Ishikawa (cell line): ENCODE data around the gene C6.

ENCODE experiments used
- CEBPB ChIP-seq: IDR thresholded peaks from 2 replicates; pipeline ENCODE4 v1.6.1; 2012
- CREB1 ChIP-seq: IDR thresholded peaks from 2 replicates; pipeline ENCODE4 v1.6.1; 2012; ENCODE audit warnings: low read depth
- EGR1 ChIP-seq: IDR thresholded peaks from 2 replicates; pipeline ENCODE4 v1.6.1; 2012
- EP300 ChIP-seq: IDR thresholded peaks from 2 replicates; pipeline ENCODE4 v1.6.1; 2012; ENCODE audit warnings: borderline replicate concordance
- FOXM1 ChIP-seq: IDR thresholded peaks from 2 replicates; pipeline ENCODE4 v1.6.1; 2012; ENCODE audit warnings: low read depth, borderline replicate concordance
- MAX ChIP-seq: IDR thresholded peaks from 2 replicates; pipeline ENCODE4 v1.6.1; 2012
- RAD21 ChIP-seq: IDR thresholded peaks from 2 replicates; pipeline ENCODE4 v1.6.1; 2012; ENCODE audit warnings: low read depth
- REST ChIP-seq: IDR thresholded peaks from 2 replicates; pipeline ENCODE4 v1.6.1; 2012; ENCODE audit warnings: low read depth, mild to moderate bottlenecking
- TAF1 ChIP-seq: IDR thresholded peaks from 2 replicates; pipeline ENCODE4 v1.6.1; 2012; ENCODE audit warnings: low read depth, mild to moderate bottlenecking
- USF1 ChIP-seq: IDR thresholded peaks from 2 replicates; pipeline ENCODE4 v1.6.1; 2012
- ZBTB7A ChIP-seq: IDR thresholded peaks from 2 replicates; pipeline ENCODE4 v1.6.1; 2012; ENCODE audit warnings: low read depth

GRCh38 chr5:41194339-41194738 lies 19.0 kb downstream of the C6 start:
- TF ChIP-seq TAF1: no peak
- no peak for TF ChIP-seq EP300
- TF ChIP-seq USF1: no peak
- no peak for TF ChIP-seq MAX
- no peak for TF ChIP-seq RAD21
- no peak for TF ChIP-seq CEBPB
- no peak for TF ChIP-seq FOXM1
- no peak for TF ChIP-seq ZBTB7A
- no peak for TF ChIP-seq EGR1
- no peak for TF ChIP-seq REST
- no peak for TF ChIP-seq CREB1
